ENCODE measurements around the gene XYLT2. TPM values are rescaled to one million over a fixed set of nuclear protein-coding genes. Genes with fewer than 3 reads are reported as not detected.

Gene XYLT2
- total and polyA plus RNA-seq, 2 donors (not counting 3 experiments of a cell fraction or from before 2014, with no cell fraction given): 19.1 to 26.6 TPM

- TF ChIP-seq GATA2 (IDR thresholded peaks at IDR 0.05; ENCODE audit: insufficient read depth, insufficient read length, low read depth, low read length): no peak
- TF ChIP-seq POLR2A (IDR thresholded peaks at IDR 0.05; ENCODE audit: low read depth, low read length): no peak
- TF ChIP-seq POLR2AphosphoS5 (IDR thresholded peaks at IDR 0.05; ENCODE audit: insufficient read depth, low read depth, low read length): no peak
- no peak for TF ChIP-seq EZH2 (IDR thresholded peaks at IDR 0.05; ENCODE audit: borderline replicate concordance, low read depth, low read length, severe bottlenecking)
- TF ChIP-seq JUN (IDR thresholded peaks at IDR 0.05; ENCODE audit: borderline replicate concordance, insufficient read depth, insufficient read length, low read depth): no peak
- TF ChIP-seq, protein P1, sequence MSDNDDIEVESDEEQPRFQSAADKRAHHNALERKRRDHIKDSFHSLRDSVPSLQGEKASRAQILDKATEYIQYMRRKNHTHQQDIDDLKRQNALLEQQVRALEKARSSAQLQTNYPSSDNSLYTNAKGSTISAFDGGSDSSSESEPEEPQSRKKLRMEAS (IDR thresholded peaks at IDR 0.05; ENCODE audit: insufficient read depth, insufficient read length): no peak
- no peak for TF ChIP-seq CTCF (IDR thresholded peaks at IDR 0.05; ENCODE audit: extremely low read depth in 1 of 2, insufficient read depth in 1 of 2, low read depth in 1 of 2, low read length in 2 of 2)
- no peak for TF ChIP-seq FOS (IDR thresholded peaks at IDR 0.05; ENCODE audit: borderline replicate concordance, insufficient read depth, low read length)
- no peak overlapping the region for H3K4me2 ChIP-seq (ENCODE audit: insufficient read depth, low read length)
- H3K4me1 ChIP-seq (ENCODE audit: control insufficient read depth, extremely low read depth, insufficient read depth, low read length): no peaks in the 10 kb centered on the region
- dilution Hi-C loops (cut with MboI; ENCODE audit: extremely low pct_ligation_motif_present, low sequenced_read_pairs): no loop called here
- no peak overlapping the region for H2AFZ ChIP-seq (ENCODE audit: low read depth, low read length)
- DNase-seq (ENCODE audit: low read depth, low spot score) (no peak), FAIRE-seq (no peak)
- H3K4me3 ChIP-seq (replicated peaks in 1 of 3; ENCODE audit: insufficient read depth in 1 of 3, low read depth in 1 of 3, low read length in 3 of 3): no peak overlapping the region
- ChIA-PET CTCF (interaction anchor here (0.7 to 4.2 kb wide), 8 partner anchors 8 to 470 kb away, joined by 3 to 30 read pairs (median 9); partner anchors contain the start of genes LRRC59, RSAD1 and XYLT2), POLR2A (no interaction called here)
- H3K27ac ChIP-seq (ENCODE audit: insufficient read depth, low read depth, low read length): no peak overlapping the region
- intact Hi-C loops (cut with micrococcal nuclease): no loop called here
- peaks cover 2 to 29% of the 10 kb centered on the region in 2 experiments for H3K36me3 ChIP-seq (ENCODE audit: control insufficient read depth in 2 of 2, extremely low read depth in 1 of 2, insufficient read depth in 2 of 2, low read length in 2 of 2)
- no peaks in the 10 kb centered on the region for H3K9me3 ChIP-seq (replicated peaks; ENCODE audit: control insufficient read depth, insufficient read depth, low read length)
- H4K20me1 ChIP-seq (replicated peaks; ENCODE audit: control insufficient read depth, extremely low read depth, insufficient read depth, low read length): no peaks in the 10 kb centered on the region
- H3K9ac ChIP-seq (replicated peaks; ENCODE audit: extremely low read depth, insufficient read depth, low read length): no peak overlapping the region
- H3K79me2 ChIP-seq (ENCODE audit: control insufficient read depth, insufficient read depth, low read length): no peaks in the 10 kb centered on the region
- TSS peak; percentile 39 for BruUV-seq (replicated peaks)
- H3K9me1 ChIP-seq (replicated peaks; ENCODE audit: control insufficient read depth, extremely low read depth, insufficient read depth, low read length): no peaks in the 10 kb centered on the region
- no peaks in the 10 kb centered on the region for H3K27me3 ChIP-seq (ENCODE audit: control insufficient read depth in 2 of 2, insufficient read depth in 2 of 2, low read length in 2 of 2)
Observed at GRCh38 chr17:50360486-50361115, 14.7 kb downstream of the XYLT2 start.
